SK-N-SH (cell line): ENCODE results near the gene KRTAP21-3. TPM values are rescaled to one million over a fixed set of nuclear protein-coding genes. Genes with fewer than 3 reads are reported as not detected.

Source experiments
- CTCF ChIA-PET: fragments of 300-600, 350-600 bp; formaldehyde crosslinking; extraction: SDS; loops from one replicate; lab custom pipeline; 2021; lab: Yijun Ruan, JAX
- POLR2A ChIA-PET: fragments of 350-600 bp; sonication (Branson Sonifier 250); formaldehyde crosslinking; extraction: SDS; loops from one replicate; lab custom pipeline; 2020; ENCODE audit warnings: antibody characterized with exemption, inconsistent platforms; lab: Yijun Ruan, JAX
- DNase-seq: peaks from one replicate; pipeline ENCODE4 v3.0.0; 2012
- H2AFZ ChIP-seq: fragments of 200-600 bp; sonication (generic); 2 replicates; pipeline ENCODE4 v1.8.1; 2016; ENCODE audit warnings: antibody characterized with exemption, mild to moderate bottlenecking, low read depth
- H3F3A ChIP-seq: fragments of 200-600 bp; sonication (generic); replicated peaks from 2 replicates; pipeline ENCODE3; 2016; ENCODE audit warnings: antibody characterized with exemption, mild to moderate bottlenecking; ENCODE audit not compliant: insufficient read depth
- H3K27ac ChIP-seq, 2 experiments: fragments of 200-500 bp in 1 of 2; fragments of 200-600 bp in 1 of 2; sonication (Bioruptor generic) in 1 of 2; sonication (generic), shearing (Covaris generic) in 1 of 2; 2 replicates each; pipeline versions ENCODE4 v1.5.1 to v1.6.1; 2014 to 2016; ENCODE audit warnings: low read depth in 2 of 2, inconsistent platforms in 1 of 2, low read length in 1 of 2, mild to moderate bottlenecking in 1 of 2, mixed read lengths in 1 of 2
- H3K27me3 ChIP-seq: fragments of 200-600 bp; sonication (generic), shearing (Covaris generic); 2 replicates; pipeline ENCODE4 v1.6.1; 2016; ENCODE audit warnings: mixed run types; ENCODE audit not compliant: insufficient read depth
- H3K36me3 ChIP-seq, 2 experiments: fragments of 200-500 bp in 1 of 2; fragments of 200-600 bp in 1 of 2; sonication (Bioruptor generic) in 1 of 2; sonication (generic) in 1 of 2; replicated peaks in 1 of 2; 2 replicates each; pipeline versions ENCODE3 to v1.5.1; 2014 to 2016; ENCODE audit warnings: low read length in 1 of 2, mild to moderate bottlenecking in 1 of 2; ENCODE audit not compliant: insufficient read depth in 2 of 2, control insufficient read depth in 1 of 2
- H3K4me1 ChIP-seq, 2 experiments: fragments of 200-500 bp in 1 of 2; fragments of 200-600 bp in 1 of 2; sonication (Bioruptor generic) in 1 of 2; sonication (generic), shearing (Covaris generic) in 1 of 2; 2 replicates each; pipeline versions ENCODE4 v1.5.1 to v1.6.1; 2014 to 2016; ENCODE audit warnings: low read depth in 1 of 2, low read length in 1 of 2, mixed run types in 1 of 2; ENCODE audit not compliant: insufficient read depth in 2 of 2, control insufficient read depth in 1 of 2
- H3K4me2 ChIP-seq: fragments of 200-600 bp; sonication (generic), shearing (Covaris generic); 2 replicates; pipeline ENCODE4 v1.6.1; 2017; ENCODE audit warnings: mixed run types
- H3K4me3 ChIP-seq, 2 experiments: fragments of 200-500 bp in 1 of 2; fragments of 200-600 bp in 1 of 2; sonication (Bioruptor generic) in 1 of 2; sonication (generic), shearing (Covaris generic) in 1 of 2; 2 replicates each; pipeline versions ENCODE4 v1.5.1 to v1.8.1; 2014 to 2016; ENCODE audit warnings: low read depth in 2 of 2, inconsistent platforms in 1 of 2, low read length in 1 of 2, mild to moderate bottlenecking in 1 of 2, mixed read lengths in 1 of 2, moderate library complexity in 1 of 2
- H3K79me2 ChIP-seq: fragments of 200-600 bp; sonication (generic); 2 replicates; pipeline ENCODE4 v1.8.1; 2017; ENCODE audit warnings: mild to moderate bottlenecking; ENCODE audit not compliant: insufficient read depth
- H3K9ac ChIP-seq: fragments of 200-600 bp; sonication (generic); 2 replicates; pipeline ENCODE4 v1.6.1; 2017; ENCODE audit warnings: mixed run types
- H3K9me2 ChIP-seq: fragments of 200-600 bp; sonication (generic); 2 replicates; pipeline ENCODE4 v1.6.1; 2017; ENCODE audit warnings: mixed run types
- H3K9me3 ChIP-seq: fragments of 200-600 bp; sonication (generic); 2 replicates; pipeline ENCODE4 v1.6.1; 2017; ENCODE audit warnings: mixed run types, mild to moderate bottlenecking, moderate library complexity
- H4K20me1 ChIP-seq: fragments of 200-600 bp; sonication (generic); 2 replicates; pipeline ENCODE4 v1.6.1; 2017; ENCODE audit warnings: mild to moderate bottlenecking, mixed run types; ENCODE audit not compliant: insufficient read depth
- ELF1 ChIP-seq: IDR thresholded peaks from 2 replicates; pipeline ENCODE4 v1.4.0; 2012
- FOSL2 ChIP-seq: IDR thresholded peaks from 2 replicates; pipeline ENCODE4 v1.4.0; 2012; ENCODE audit warnings: low read depth, mild to moderate bottlenecking, moderate library complexity, borderline replicate concordance
- FOXM1 ChIP-seq: IDR thresholded peaks from 2 replicates; pipeline ENCODE4 v1.4.0; 2012; ENCODE audit warnings: low read depth, mild to moderate bottlenecking
- GABPA ChIP-seq: IDR thresholded peaks from 2 replicates; pipeline ENCODE4 v1.4.0; 2012; ENCODE audit warnings: low read depth, mild to moderate bottlenecking
- IRF3 ChIP-seq: fragments of 150-350 bp; IDR thresholded peaks from 2 replicates; pipeline ENCODE4 v1.6.1; 2016; ENCODE audit warnings: mild to moderate bottlenecking, low read depth, low read length
- MAX ChIP-seq: IDR thresholded peaks from 2 replicates; pipeline ENCODE4 v1.4.0; 2012; ENCODE audit warnings: low read depth
- NFIC ChIP-seq: IDR thresholded peaks from 2 replicates; pipeline ENCODE4 v1.4.0; 2012; ENCODE audit warnings: borderline replicate concordance
- PBX3 ChIP-seq: IDR thresholded peaks from 2 replicates; pipeline ENCODE4; 2012
- POLR2AphosphoS5 ChIP-seq: IDR thresholded peaks from 2 replicates; pipeline ENCODE4 v1.6.1; 2012; ENCODE audit warnings: low read depth, low read length
- RXRA ChIP-seq: IDR thresholded peaks from 2 replicates; pipeline ENCODE4 v1.4.0; 2012; ENCODE audit warnings: low read depth, mild to moderate bottlenecking, borderline replicate concordance
- TCF12 ChIP-seq: IDR thresholded peaks from 2 replicates; pipeline ENCODE4 v1.4.0; 2012
- USF1 ChIP-seq: IDR thresholded peaks from 2 replicates; pipeline ENCODE4 v1.4.0; 2012; ENCODE audit warnings: low read depth, borderline replicate concordance
- USF2 ChIP-seq: fragments of 150-350 bp; IDR thresholded peaks from 2 replicates; pipeline ENCODE4 v1.6.1; 2017; ENCODE audit warnings: antibody characterized with exemption, low read length, low read depth, borderline replicate concordance
- WGBS: methylation state at CpG from one replicate; pipeline ENCODE4 v1.1.6; 2017; ENCODE audit warnings: low lambda C conversion rate; 5-methylcytosine and 5-hydroxymethylcytosine counted together
- polyA plus RNA-seq, 3 experiments: library from polyadenylated mRNA; depleted of rRNA; stranded (reverse); fragments of >200 nt; gene quantifications; 2 replicates each; pipeline ENCODE4 v1.2.3, GENCODE V29; 2012

KRTAP21-3 gene
- polyA plus RNA-seq, 1 of the 3 experiments (the other 2 are of a cell fraction): not detected

GRCh38 chr21:30684506-30684905 lies 34.1 kb downstream of the KRTAP21-3 start (continued):
- TF ChIP-seq PBX3 (peak; percentile 52; the same call in 1 of the 2 replicates), ELF1 (no peak), USF1 (no peak), POLR2AphosphoS5 (no peak), IRF3 (no peak), NFIC (no peak), RXRA (no peak), TCF12 (peak; percentile 44)
- TF ChIP-seq, all 33 proteins: peak for 6

DNA sequence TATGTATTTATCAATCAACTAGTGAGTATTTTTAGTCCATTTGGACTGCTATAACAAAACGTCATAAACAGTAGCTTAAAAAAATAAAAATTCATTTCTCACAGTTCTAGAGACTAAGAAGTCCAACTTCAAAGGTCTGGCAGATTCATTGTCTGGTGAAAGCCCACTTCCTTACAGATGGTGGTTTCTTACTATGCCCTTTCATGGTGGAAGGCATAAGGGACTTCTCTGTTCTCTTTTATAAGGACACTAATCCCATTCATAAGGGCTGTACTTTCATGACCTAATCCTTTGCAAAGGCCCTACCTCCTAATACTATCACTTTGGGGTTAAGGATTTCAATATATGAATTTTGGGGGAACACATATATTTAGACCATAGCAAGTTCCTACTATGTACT lies 38.0 kb downstream of the KRTAP21-3 start:
- no peaks in the 10 kb centered on the region for H4K20me1 ChIP-seq
- no peaks in the 10 kb centered on the region for H3K4me1 ChIP-seq
- no peak overlapping the region for H3K4me3 ChIP-seq
- H3K27ac ChIP-seq: no peak overlapping the region
- WGBS: 0% methylated on average over 1 of the region's 1 CpG
- no peak overlapping the region for H2AFZ ChIP-seq
- CTCF ChIA-PET: no interaction called here
- no peaks in the 10 kb centered on the region for H3F3A ChIP-seq
- H3K4me2 ChIP-seq: no peak overlapping the region
- H3K9me2 ChIP-seq: no peaks in the 10 kb centered on the region
- H3K36me3 ChIP-seq: no peaks in the 10 kb centered on the region
- peaks cover 6% of the 10 kb centered on the region; the same call in 1 of the 2 replicates for H3K27me3 ChIP-seq
- H3K79me2 ChIP-seq: no peaks in the 10 kb centered on the region
- no peak for TF ChIP-seq FOSL2
- TF ChIP-seq POLR2AphosphoS5: no peak
- no peak for TF ChIP-seq MAX
- no peak for TF ChIP-seq GABPA
- no peak for TF ChIP-seq FOXM1
- TF ChIP-seq, all 33 proteins: peak for 0
- no peak overlapping the region for H3K9ac ChIP-seq
- DNase-seq: no peak
- no peaks in the 10 kb centered on the region for H3K9me3 ChIP-seq
- POLR2A ChIA-PET: no interaction called here

DNA sequence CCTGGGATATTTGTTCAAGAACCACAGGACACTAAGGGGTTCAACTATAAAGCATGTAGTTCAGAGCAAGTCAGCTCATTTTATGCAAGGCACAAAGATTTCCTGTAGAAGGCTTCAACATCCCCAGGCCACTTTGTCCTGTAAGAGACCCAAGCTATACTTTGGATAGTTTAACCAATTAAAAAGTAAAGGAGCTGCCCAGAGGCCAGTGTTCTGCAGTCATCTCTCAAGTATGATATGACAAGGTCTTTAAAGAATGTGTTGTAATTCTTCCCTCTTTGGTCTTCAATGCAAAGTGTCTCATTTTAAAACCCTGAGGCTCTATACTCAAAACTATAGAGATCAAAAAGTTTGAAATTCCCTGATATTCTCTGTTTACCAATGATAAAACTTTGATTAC lies 41.8 kb downstream of the KRTAP21-3 start:
- H3K79me2 ChIP-seq: no peaks in the 10 kb centered on the region
- no peaks in the 10 kb centered on the region for H3K9me3 ChIP-seq
- DNase-seq: no peak
- no peaks in the 10 kb centered on the region for H3K9me2 ChIP-seq
- no peak overlapping the region for H3K4me2 ChIP-seq
- no peaks in the 10 kb centered on the region for H3K36me3 ChIP-seq
- H3K4me3 ChIP-seq: no peak overlapping the region
- no peaks in the 10 kb centered on the region for H3K27me3 ChIP-seq
- TF ChIP-seq FOSL2 (0 out of 2 replicates have a peak, but pooled peaks have one; percentile 26), USF2 (no peak)
- TF ChIP-seq, all 33 proteins: peak for 1
- H2AFZ ChIP-seq: no peak overlapping the region; the same call in 1 of the 2 replicates
- H3K4me1 ChIP-seq: no peaks in the 10 kb centered on the region
- no peaks in the 10 kb centered on the region for H4K20me1 ChIP-seq
- H3K9ac ChIP-seq: no peak overlapping the region
- CTCF ChIA-PET: no interaction called here
- POLR2A ChIA-PET: no interaction called here
- no peaks in the 10 kb centered on the region for H3F3A ChIP-seq
- H3K27ac ChIP-seq: no peak overlapping the region
